ENCODE data around the gene GART. TPM values are rescaled to one million over a fixed set of nuclear protein-coding genes. Genes with fewer than 3 reads are reported as not detected.

The GART gene
- total RNA-seq, 1 experiment from 2014 or later: 162 TPM

DNA sequence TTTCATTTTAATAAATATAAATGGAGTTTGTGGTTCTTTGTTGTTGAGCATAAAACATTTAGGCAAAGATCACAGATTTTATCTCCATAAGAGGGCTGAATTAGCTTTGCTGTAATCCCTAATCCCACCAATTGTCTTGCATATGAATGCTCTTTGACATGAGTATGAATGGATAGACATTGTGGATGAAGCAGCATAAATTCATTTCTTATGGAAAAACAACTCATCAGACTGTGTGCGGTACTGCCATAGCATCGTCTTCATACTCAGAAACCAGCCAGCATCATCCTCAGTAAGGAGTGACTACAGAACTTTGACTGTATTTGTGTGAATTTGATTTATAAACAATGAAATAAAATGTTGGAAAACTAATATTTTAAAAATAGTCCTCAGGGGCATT, 20.5 kb upstream of the GART start:
- H3K27ac ChIP-seq (ENCODE audit: insufficient read length, low read depth, low read length): no peak overlapping the region
- no peak overlapping the region for H4K5ac ChIP-seq (ENCODE audit: insufficient read length, low read depth, low read length)
- Mint-ChIP-seq H3K4me3 (no peak overlapping the region), H3K27ac (peak overlapping the region in 1 of 3 experiments; percentile 31; a peak in 1 of 7 replicates), H3K9me3 (no peaks in the 10 kb centered on the region), H3K27me3 (ENCODE audit: low read depth) (no peaks in the 10 kb centered on the region), H3K36me3 (ENCODE audit: insufficient read depth in 1 of 3, low read depth in 3 of 3) (peaks cover 39 to 62% (median 59%) of the 10 kb centered on the region in 3 experiments; a peak in 6 of 7 replicates), H3K4me1 (peaks cover 5% of the 10 kb centered on the region in 2 experiments)
- H2BK15ac ChIP-seq (ENCODE audit: low read depth, low read length): no peak overlapping the region
- H2AFZ ChIP-seq (ENCODE audit: low read length): no peak overlapping the region
- peaks cover 7% of the 10 kb centered on the region for H3K79me1 ChIP-seq (ENCODE audit: insufficient read depth, low read depth, low read length, poor library complexity, severe bottlenecking)
- no peak overlapping the region for H2BK5ac ChIP-seq (ENCODE audit: insufficient read length, low read length)
- H3K4ac ChIP-seq (ENCODE audit: low read depth, low read length): no peak overlapping the region
- WGBS (ENCODE audit: extremely low coverage, insufficient read length, low lambda C conversion rate): no CpG with 5 or more reads among the region's 2 CpGs
- H2BK12ac ChIP-seq (ENCODE audit: insufficient read length, low read depth, low read length): no peak overlapping the region
- H3K23me2 ChIP-seq (ENCODE audit: insufficient read length, low read depth, low read length, poor library complexity, severe bottlenecking): no peaks in the 10 kb centered on the region
- H3K23ac ChIP-seq (ENCODE audit: insufficient read length, low read depth, low read length): no peak overlapping the region
- H3K4me2 ChIP-seq (ENCODE audit: insufficient read depth, insufficient read length, low read length): no peak overlapping the region
- H3K56ac ChIP-seq (ENCODE audit: insufficient read length, low read depth, low read length): no peak overlapping the region
- no peak overlapping the region for H3K18ac ChIP-seq (ENCODE audit: insufficient read length, low read depth, low read length)
- no peak overlapping the region for H2BK120ac ChIP-seq (ENCODE audit: low read depth, low read length, poor library complexity, severe bottlenecking)
- H3K14ac ChIP-seq (ENCODE audit: insufficient read depth, low read length): no peak overlapping the region
- no peak overlapping the region for H2BK20ac ChIP-seq (ENCODE audit: low read depth, low read length, poor library complexity, severe bottlenecking)
- TF ChIP-seq, protein P1, sequence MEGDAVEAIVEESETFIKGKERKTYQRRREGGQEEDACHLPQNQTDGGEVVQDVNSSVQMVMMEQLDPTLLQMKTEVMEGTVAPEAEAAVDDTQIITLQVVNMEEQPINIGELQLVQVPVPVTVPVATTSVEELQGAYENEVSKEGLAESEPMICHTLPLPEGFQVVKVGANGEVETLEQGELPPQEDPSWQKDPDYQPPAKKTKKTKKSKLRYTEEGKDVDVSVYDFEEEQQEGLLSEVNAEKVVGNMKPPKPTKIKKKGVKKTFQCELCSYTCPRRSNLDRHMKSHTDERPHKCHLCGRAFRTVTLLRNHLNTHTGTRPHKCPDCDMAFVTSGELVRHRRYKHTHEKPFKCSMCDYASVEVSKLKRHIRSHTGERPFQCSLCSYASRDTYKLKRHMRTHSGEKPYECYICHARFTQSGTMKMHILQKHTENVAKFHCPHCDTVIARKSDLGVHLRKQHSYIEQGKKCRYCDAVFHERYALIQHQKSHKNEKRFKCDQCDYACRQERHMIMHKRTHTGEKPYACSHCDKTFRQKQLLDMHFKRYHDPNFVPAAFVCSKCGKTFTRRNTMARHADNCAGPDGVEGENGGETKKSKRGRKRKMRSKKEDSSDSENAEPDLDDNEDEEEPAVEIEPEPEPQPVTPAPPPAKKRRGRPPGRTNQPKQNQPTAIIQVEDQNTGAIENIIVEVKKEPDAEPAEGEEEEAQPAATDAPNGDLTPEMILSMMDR (conservative IDR thresholded peaks at IDR 0.05): no peak
- H2AK5ac ChIP-seq (ENCODE audit: insufficient read length, low read length): no peak overlapping the region
- no peaks in the 10 kb centered on the region for H3K9me3 ChIP-seq (ENCODE audit: control insufficient read depth, low read depth, low read length)
- no peak overlapping the region for H4K8ac ChIP-seq (replicated peaks; ENCODE audit: insufficient read length, low read depth, low read length)
- H4K91ac ChIP-seq (ENCODE audit: insufficient read length, low read depth, low read length): no peak overlapping the region
- H3K4me1 ChIP-seq (ENCODE audit: insufficient read depth, low read length): no peaks in the 10 kb centered on the region
- H3K79me2 ChIP-seq (ENCODE audit: insufficient read depth, low read length): 0 out of 2 replicates have a peak, but pooled peaks cover under 1% of the 10 kb centered on the region
- no peaks in the 10 kb centered on the region for H4K20me1 ChIP-seq (ENCODE audit: control insufficient read depth, insufficient read depth, insufficient read length)
- no peaks in the 10 kb centered on the region for H3K27me3 ChIP-seq (ENCODE audit: insufficient read depth, low read length)
- H3T11ph ChIP-seq (ENCODE audit: low read length): no peak overlapping the region
- H3K9ac ChIP-seq (ENCODE audit: extremely low read depth, insufficient read length, low read length): no peak overlapping the region
- DNase-seq: no peak
